ENCODE results near the gene ZNF595.
"Not testable (repeated sequence)": the region's sequence is repeated elsewhere in the genome, so short reads cannot be mapped to it uniquely, and the experiment has no call there.

The ZNF595 gene

DNA sequence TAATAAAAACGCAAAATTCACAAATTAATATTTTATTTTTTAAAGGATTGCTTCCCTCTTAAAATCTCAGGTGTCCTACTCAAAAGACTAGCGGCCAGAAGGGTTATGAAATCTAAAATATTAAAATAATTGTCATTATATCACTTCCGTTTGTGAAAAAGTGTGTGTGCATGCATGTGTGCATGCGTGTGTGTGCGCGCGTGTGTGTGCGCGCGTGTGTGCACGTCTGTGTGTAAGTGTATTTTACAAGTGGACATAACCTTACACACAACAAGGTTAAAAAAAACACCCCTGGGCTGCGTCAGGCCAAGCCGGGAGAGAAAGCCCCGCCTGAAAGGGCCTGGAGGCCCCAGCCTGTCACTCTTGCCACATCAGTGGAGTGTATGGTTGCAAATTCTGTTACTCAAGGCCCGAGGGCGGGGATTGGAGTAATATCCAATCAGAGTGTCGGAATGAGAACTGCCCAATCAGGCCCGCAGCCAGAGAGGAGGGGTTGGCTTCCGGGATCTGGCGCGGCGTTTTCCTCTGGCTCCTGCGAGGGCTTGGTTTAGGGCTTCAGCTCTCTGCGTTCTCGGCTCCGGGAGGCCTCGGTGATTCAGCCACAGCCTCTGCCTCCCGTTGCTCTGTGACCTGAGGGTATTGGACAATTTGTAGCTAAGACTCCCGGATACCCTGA lies at the start of gene ZNF595:
ZNF595 (plus strand) TSS at position 518 of the 676 bp plus-strand sequence. CDS start 168 bp downstream, outside the sequence.
- H3K4me3 ChIP-seq (ENCODE audit: insufficient read length, low read depth) = peak within 1 kb of the TSS; percentile 18
- H3K36me3 ChIP-seq (ENCODE audit: insufficient read depth, insufficient read length, low read length); DNase-seq (ENCODE audit: low read depth, low spot score); H3K9ac ChIP-seq (ENCODE audit: insufficient read length, low read depth); H3K27me3 ChIP-seq (ENCODE audit: insufficient read depth, insufficient read length); H3K4me1 ChIP-seq (ENCODE audit: insufficient read depth, insufficient read length); H3K9me3 ChIP-seq (ENCODE audit: insufficient read depth, low read length): not testable (repeated sequence)

DNA sequence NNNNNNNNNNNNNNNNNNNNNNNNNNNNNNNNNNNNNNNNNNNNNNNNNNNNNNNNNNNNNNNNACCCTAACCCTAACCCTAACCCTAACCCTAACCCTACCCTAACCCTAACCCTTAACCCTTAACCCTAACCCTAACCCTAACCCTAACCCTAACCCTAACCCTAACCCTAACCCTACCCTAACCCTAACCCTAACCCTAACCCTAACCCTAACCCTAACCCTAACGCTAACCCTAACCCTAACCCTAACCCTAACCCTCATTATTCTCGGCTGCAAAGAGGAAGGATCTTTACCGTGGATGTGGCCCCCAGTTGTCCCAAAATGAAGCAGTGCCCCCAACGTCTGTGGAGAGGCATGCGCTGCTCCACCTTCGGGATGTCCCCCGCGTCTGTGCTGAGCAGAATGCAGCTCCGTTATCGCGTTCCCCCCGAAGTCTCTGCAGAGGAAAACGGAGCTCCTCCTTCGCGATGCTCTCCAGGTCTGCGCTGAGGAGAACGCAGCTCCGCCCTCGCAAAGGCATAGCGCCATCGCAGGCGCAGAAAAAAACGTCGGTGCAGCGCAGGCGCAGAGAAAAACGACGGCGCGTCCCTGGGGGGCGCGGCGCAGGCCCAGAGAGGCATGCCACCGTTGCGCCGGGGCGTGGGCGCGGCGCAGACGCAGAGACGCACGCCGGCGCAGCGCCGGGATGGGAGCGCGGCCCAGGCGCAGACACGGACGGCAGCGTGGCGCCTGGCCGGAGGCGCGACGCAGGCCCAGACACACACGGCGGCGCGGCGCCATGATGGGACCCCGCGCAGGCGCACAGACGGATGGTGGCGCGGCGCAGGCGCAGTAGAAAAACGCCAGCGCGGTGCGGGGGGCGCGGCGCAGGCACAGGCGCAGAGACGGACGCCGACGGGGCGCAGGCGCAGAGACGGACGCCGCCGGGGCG lies 42.9 kb upstream of the ZNF595 start:
- DNase-seq (ENCODE audit: low read depth, low spot score); H3K9ac ChIP-seq (ENCODE audit: insufficient read length, low read depth); H3K36me3 ChIP-seq (ENCODE audit: insufficient read depth, insufficient read length, low read length); H3K4me3 ChIP-seq (ENCODE audit: insufficient read length, low read depth); H3K27me3 ChIP-seq (ENCODE audit: insufficient read depth, insufficient read length); H3K4me1 ChIP-seq (ENCODE audit: insufficient read depth, insufficient read length): not testable (repeated sequence)
- H3K9me3 ChIP-seq (ENCODE audit: insufficient read depth, low read length) = peaks cover 12% of the 10 kb centered on the region; the same call in 1 of the 2 replicates

DNA sequence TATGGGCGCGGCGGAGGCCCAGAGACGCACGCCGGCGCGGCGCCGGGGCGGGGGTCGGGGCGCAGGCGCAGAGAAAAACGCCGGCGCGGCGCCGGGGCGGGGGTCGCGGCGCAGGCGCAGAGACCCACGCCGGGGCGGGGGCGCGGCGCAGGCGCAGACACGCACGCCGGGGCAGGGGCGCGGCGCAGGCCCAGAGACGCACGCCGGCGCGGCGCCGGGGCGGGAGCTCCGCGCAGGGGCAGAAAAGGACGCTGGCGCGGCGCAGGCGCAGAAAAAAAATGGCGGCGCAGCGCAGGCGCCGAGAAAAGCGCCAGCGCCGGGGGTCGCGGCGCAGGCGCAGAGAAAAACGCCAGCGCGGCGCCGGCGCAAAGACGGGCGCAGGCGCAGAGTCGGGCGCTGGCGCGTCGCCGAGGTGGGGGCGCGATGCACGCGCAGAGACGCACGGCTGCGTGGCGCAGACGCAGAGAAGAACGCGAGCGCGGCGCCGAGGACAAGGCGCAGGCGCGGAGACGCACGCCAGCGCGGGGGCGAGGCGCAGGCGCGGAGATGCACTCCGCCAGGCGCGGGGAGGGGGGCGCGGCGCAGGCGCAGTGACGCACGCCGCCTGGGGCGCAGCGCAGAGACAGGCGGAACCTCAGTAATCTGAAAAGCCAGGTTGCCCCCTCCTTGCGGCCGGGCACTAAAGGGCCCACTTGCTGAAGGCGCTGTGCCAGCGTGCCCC lies 41.9 kb upstream of the ZNF595 start:
- H3K36me3 ChIP-seq (ENCODE audit: insufficient read depth, insufficient read length, low read length); H3K4me1 ChIP-seq (ENCODE audit: insufficient read depth, insufficient read length); H3K4me3 ChIP-seq (ENCODE audit: insufficient read length, low read depth); H3K27me3 ChIP-seq (ENCODE audit: insufficient read depth, insufficient read length); H3K9ac ChIP-seq (ENCODE audit: insufficient read length, low read depth); DNase-seq (ENCODE audit: low read depth, low spot score): not testable (repeated sequence)
- H3K9me3 ChIP-seq (ENCODE audit: insufficient read depth, low read length) = peaks cover 12% of the 10 kb centered on the region; the same call in 1 of the 2 replicates

DNA sequence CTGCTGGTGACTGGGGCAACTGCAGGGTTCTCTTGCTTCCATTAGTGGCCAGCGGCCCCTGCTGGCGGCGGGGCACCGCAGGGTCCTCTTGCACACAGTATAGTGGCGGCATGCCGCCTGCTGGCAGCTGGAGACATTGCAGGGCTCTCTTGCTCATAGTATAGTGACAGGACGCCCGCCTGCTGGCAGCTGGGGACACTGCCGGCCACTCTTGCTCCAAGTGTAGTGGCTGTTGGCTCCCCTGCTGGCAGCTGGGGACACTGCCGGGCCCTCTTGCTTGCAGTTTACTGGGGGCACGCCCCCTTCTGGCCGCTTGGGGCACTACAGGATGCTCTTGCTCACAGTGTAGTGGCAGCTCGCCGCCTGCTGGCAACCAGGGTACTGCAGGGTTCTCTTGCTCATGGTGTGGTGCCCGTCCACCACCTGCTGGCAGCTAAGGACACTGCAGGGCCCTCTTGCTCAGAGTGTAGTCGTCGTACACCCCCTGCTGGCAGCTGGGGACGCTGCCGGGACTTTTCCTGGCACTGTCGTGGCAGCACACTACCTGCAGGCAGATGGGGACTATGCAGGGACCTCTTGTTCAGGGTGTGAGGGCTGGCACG lies 41.2 kb upstream of the ZNF595 start:
- H3K9me3 ChIP-seq (ENCODE audit: insufficient read depth, low read length) = peaks cover 12% of the 10 kb centered on the region; the same call in 1 of the 2 replicates
- not testable (repeated sequence) for H3K4me3 ChIP-seq (ENCODE audit: insufficient read length, low read depth); H3K9ac ChIP-seq (ENCODE audit: insufficient read length, low read depth); H3K27me3 ChIP-seq (ENCODE audit: insufficient read depth, insufficient read length); H3K4me1 ChIP-seq (ENCODE audit: insufficient read depth, insufficient read length); H3K36me3 ChIP-seq (ENCODE audit: insufficient read depth, insufficient read length, low read length); DNase-seq (ENCODE audit: low read depth, low spot score)

DNA sequence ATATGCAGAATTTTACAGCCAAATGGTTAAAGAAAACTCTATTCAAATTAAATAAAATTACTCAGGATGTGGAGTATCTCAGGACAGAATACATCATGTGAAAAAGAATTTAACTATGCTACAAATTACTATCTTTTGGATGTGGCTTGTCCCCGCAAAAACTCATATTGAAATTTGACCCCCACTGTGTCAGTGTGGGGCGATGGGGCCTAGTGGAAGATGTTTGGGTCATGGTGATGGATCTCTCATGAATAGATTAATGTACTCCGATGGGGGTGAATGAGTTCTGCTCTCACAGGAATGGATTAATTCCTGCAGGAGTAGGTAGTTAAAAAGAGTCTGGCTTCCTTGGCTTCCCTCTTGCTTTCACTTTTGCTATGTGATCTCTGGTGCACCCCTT lies 35.0 kb upstream of the ZNF595 start:
- not testable (repeated sequence) for H3K4me1 ChIP-seq (ENCODE audit: insufficient read depth, insufficient read length); H3K27me3 ChIP-seq (ENCODE audit: insufficient read depth, insufficient read length); DNase-seq (ENCODE audit: low read depth, low spot score); H3K4me3 ChIP-seq (ENCODE audit: insufficient read length, low read depth); H3K9ac ChIP-seq (ENCODE audit: insufficient read length, low read depth); H3K36me3 ChIP-seq (ENCODE audit: insufficient read depth, insufficient read length, low read length); H3K9me3 ChIP-seq (ENCODE audit: insufficient read depth, low read length)

DNA sequence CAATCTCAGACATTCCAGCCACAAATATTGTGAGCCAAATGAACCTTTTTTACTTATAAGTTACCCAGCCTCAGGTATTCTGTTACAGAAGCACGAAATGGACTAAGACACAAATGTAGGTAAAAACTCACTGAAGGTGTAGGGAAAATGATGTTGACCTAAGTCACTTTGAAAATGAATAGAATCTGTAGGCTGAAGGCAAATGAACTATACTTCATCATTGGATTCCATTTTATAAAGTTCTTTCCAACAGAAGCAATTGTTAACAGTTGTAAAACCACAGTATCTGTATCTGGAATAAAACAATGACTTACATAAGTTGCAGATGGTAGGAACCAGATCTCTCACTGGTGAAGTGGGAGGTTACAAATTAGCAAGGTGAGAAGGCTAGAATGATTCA lies 34.5 kb upstream of the ZNF595 start:
- DNase-seq (ENCODE audit: low read depth, low spot score); H3K36me3 ChIP-seq (ENCODE audit: insufficient read depth, insufficient read length, low read length); H3K9ac ChIP-seq (ENCODE audit: insufficient read length, low read depth); H3K4me1 ChIP-seq (ENCODE audit: insufficient read depth, insufficient read length); H3K9me3 ChIP-seq (ENCODE audit: insufficient read depth, low read length); H3K4me3 ChIP-seq (ENCODE audit: insufficient read length, low read depth); H3K27me3 ChIP-seq (ENCODE audit: insufficient read depth, insufficient read length): not testable (repeated sequence)

DNA sequence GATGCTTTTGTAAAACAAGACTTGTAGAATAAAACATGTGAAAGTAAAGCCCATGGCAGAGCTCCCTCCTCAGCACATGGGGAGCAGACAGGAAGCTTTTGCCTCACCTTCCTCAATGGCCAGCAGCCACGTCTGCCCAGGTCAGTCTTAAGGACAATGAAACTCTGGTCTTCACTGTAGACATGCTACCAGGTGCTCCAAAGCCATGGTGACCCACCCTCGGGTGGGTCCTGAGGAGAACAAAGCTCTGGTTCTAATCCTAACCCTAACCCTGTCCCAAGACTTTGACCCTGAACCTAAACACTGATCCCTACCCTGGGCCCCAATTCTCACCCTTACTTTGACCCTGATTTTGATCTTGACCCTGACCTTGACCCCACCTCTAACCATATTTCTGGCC lies 30.2 kb upstream of the ZNF595 start:
- H3K9ac ChIP-seq (ENCODE audit: insufficient read length, low read depth); H3K9me3 ChIP-seq (ENCODE audit: insufficient read depth, low read length); H3K27me3 ChIP-seq (ENCODE audit: insufficient read depth, insufficient read length); H3K4me3 ChIP-seq (ENCODE audit: insufficient read length, low read depth); H3K36me3 ChIP-seq (ENCODE audit: insufficient read depth, insufficient read length, low read length); DNase-seq (ENCODE audit: low read depth, low spot score); H3K4me1 ChIP-seq (ENCODE audit: insufficient read depth, insufficient read length): not testable (repeated sequence)

DNA sequence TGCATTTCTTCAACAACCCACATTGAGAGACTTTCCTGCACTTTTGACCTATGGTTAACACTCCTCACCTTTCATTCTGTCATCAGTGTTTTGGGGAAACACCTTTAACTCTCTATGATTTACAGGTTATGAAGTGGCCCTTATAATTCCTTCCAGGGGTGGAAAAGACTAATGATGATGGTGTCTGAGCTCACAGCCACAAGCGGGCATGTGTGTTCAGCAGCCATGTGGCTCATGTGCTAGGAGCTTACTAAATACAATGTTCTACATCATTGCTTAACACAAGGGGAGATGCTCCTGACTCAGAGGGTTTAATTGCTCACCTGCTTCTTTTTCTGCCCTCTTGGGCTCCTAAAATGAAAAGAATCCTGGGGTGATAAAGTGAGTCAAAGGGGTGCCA lies 28.8 kb upstream of the ZNF595 start:
- H3K27me3 ChIP-seq (ENCODE audit: insufficient read depth, insufficient read length); DNase-seq (ENCODE audit: low read depth, low spot score); H3K9me3 ChIP-seq (ENCODE audit: insufficient read depth, low read length); H3K4me1 ChIP-seq (ENCODE audit: insufficient read depth, insufficient read length); H3K4me3 ChIP-seq (ENCODE audit: insufficient read length, low read depth); H3K36me3 ChIP-seq (ENCODE audit: insufficient read depth, insufficient read length, low read length); H3K9ac ChIP-seq (ENCODE audit: insufficient read length, low read depth): not testable (repeated sequence)

DNA sequence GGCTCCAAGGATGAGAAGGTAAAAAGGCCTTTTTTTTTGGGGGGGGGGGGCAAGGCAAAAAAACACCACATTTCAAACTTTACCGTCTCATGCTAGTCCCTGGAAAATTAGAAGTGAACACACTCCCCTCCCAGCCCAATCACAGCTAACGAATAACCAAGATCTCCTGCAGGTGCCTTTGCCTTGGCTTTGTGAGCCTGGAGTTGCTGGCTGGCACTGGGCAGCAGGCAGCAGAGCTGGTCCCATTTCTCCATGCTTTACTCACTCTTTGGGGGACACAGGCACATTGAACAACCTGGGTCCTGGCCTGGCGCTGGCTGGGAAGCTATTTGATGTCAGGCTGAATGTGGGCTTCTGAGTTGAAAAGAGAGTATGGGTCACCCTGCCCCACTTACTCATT lies 25.6 kb upstream of the ZNF595 start:
- not testable (repeated sequence) for H3K9me3 ChIP-seq (ENCODE audit: insufficient read depth, low read length); H3K36me3 ChIP-seq (ENCODE audit: insufficient read depth, insufficient read length, low read length); H3K4me3 ChIP-seq (ENCODE audit: insufficient read length, low read depth); H3K4me1 ChIP-seq (ENCODE audit: insufficient read depth, insufficient read length); DNase-seq (ENCODE audit: low read depth, low spot score); H3K27me3 ChIP-seq (ENCODE audit: insufficient read depth, insufficient read length); H3K9ac ChIP-seq (ENCODE audit: insufficient read length, low read depth)

DNA sequence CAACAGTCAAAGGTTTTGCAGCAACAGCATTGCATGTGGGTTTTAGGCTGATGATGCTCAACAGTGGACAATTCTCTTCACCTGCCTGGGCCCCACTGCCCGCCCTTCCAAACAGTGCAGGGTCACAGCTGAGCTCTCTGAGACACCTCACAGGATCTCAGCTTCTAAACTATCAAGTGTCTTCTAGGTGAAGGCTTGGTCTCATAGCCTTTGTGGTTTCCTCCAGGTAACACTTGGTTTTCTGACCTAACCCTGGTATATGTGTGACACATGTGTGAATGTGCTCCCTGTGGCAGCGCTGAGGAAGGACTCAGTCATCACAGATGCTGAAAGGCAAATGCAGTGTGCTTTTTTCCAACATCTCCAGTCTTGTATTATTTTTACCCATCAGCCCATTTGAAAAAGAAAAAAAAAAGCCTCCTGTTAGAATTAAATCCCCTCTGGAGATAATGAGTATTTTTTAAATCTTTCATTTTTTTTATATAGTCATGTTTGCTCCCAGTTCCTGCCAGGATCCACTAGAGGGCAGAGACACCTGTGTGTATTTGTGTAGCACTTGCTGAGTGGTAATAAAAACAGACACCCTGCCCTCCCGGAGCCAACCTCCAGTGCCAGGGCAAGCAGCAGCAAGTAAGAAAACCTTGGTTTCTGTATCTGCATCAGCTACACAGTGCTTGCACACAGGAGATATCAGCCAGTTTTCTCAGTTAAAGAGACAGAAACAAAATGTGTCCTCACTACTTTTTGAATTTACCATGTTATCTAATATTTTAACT lies 24.2 kb upstream of the ZNF595 start:
- H3K4me1 ChIP-seq (ENCODE audit: insufficient read depth, insufficient read length); H3K9me3 ChIP-seq (ENCODE audit: insufficient read depth, low read length); H3K4me3 ChIP-seq (ENCODE audit: insufficient read length, low read depth); H3K9ac ChIP-seq (ENCODE audit: insufficient read length, low read depth); H3K27me3 ChIP-seq (ENCODE audit: insufficient read depth, insufficient read length); H3K36me3 ChIP-seq (ENCODE audit: insufficient read depth, insufficient read length, low read length); DNase-seq (ENCODE audit: low read depth, low spot score): not testable (repeated sequence)

DNA sequence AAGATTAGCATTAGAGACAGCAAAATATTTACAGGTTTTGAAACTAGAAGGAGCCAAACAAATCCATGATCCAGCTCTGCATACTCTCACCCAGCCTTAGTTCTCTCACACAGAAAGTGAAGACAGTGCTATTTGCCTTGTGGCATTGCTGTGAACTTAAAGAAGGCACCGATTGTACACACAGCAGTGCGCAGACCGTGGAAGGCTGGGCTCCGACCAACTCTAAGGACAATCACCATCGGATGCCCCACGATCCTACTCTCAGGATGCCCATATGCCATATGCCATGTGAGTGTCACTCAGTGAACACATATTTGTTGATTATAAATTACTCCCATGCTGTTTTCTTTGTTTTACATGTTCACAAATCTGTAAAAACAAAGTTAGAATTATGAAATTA lies 19.8 kb upstream of the ZNF595 start:
- H3K9me3 ChIP-seq (ENCODE audit: insufficient read depth, low read length); H3K27me3 ChIP-seq (ENCODE audit: insufficient read depth, insufficient read length); H3K4me3 ChIP-seq (ENCODE audit: insufficient read length, low read depth); DNase-seq (ENCODE audit: low read depth, low spot score); H3K36me3 ChIP-seq (ENCODE audit: insufficient read depth, insufficient read length, low read length); H3K4me1 ChIP-seq (ENCODE audit: insufficient read depth, insufficient read length); H3K9ac ChIP-seq (ENCODE audit: insufficient read length, low read depth): not testable (repeated sequence)
